Hypothalamus (tissue), 51 donors: ENCODE data around the gene RBM12.

Source experiments
- DNase-seq, 51 donors: peaks; one replicate each; lab custom pipeline; 2025; lab: John Stamatoyannopoulos, UW

The RBM12 gene

DNA sequence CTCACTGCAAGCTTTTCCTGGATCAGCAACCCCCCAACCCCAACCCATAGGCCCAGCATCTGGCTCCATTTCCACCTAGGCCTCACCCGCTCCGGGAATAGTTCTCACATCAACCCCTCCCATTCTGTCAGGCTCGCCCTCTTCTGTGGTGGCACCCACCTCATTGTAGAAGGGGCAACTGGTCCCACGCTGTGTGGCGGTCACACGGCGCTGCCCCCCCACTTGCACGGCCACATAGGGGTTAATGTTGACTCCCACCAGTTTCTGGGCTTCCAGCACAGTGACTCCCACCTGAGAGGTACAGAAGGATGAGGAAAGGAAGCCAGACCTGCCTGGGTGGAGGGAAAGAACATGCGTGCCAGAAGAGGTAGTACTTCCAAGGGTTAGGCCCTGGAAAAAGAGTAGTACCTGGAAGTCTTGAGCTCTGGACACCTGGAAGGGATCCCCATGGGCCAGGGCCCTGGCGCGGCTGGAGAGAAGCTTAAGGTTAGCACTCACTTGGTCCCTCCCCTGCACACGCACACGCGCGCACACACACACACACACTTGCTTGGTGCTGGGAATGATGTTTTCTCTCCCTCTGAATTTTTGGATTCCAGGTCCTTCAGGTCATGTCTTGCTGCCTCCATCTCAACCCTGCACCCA lies 61.7 kb downstream of the RBM12 start:
- DNase-seq, result no peak

DNA sequence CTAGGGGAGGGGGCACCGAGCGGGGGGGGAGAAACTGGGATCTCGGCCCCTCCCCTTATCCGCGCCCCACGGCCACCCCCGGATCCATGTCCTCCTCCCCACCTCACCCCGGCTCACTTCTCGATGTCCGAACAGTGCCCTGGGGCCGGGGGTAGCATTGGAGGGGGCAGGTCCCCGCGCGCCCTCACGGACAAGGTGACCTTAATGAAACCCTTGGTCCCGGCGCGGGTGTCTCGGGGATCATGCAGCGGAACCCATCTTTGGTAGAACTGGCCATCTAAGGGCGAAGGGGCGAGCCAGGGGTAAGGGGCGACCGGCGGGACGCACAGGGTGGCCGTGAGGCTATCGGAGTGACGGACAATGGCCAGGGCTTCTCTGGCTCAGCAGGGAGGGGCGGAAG lies 62.7 kb downstream of the RBM12 start:
- DNase-seq, result no peak

DNA sequence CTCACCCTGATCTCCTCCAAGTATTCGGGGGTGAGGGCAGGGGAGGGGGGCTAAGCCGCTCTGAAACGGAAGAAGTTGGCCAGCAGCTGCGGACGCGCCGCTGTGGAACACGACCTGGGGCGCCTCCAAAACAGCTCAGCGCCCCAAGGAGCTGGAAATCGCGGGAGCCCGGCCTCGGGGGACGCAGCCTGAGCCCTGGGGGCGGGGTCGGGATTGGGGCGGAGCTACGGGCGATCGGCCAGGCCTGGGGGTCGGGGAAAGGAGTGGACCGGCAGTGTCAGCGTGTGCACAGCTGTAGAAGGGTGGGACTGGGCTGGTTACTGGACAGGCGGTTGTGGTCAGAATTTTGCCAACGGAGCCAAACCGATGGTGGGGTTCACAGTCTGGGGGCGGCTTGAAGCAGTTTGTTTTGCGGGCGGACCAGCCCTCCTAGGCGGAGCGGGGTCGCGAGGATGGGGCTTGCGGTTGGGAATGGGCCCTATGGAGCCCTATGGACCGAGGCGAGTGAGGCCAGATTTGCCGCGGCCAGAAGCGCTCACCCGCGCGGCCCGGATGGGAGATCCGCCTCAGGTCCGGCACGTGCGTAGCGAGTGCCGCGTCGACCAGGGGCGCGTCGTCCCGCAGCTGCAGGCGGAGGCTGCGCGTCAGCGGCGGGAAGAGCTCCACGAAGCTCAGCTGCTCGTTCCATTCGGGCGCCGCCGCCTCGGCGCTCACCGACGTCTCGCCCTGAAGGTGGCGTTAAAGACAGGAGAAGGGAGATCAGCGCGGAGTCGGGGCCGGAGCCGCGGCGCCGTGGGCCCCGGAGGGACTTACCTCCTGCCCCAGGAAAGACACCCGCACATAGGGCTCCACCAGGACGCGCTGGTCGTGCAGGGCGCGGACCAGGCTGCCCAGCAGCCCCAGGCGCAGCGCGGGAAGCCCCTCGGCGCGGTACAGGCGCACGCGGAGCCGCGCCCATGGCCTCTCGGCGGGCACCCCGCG lies 63.4 kb downstream of the RBM12 start:
- peak in 28 of 51 donors; percentile 4 to 62 (median 30) for DNase-seq

DNA sequence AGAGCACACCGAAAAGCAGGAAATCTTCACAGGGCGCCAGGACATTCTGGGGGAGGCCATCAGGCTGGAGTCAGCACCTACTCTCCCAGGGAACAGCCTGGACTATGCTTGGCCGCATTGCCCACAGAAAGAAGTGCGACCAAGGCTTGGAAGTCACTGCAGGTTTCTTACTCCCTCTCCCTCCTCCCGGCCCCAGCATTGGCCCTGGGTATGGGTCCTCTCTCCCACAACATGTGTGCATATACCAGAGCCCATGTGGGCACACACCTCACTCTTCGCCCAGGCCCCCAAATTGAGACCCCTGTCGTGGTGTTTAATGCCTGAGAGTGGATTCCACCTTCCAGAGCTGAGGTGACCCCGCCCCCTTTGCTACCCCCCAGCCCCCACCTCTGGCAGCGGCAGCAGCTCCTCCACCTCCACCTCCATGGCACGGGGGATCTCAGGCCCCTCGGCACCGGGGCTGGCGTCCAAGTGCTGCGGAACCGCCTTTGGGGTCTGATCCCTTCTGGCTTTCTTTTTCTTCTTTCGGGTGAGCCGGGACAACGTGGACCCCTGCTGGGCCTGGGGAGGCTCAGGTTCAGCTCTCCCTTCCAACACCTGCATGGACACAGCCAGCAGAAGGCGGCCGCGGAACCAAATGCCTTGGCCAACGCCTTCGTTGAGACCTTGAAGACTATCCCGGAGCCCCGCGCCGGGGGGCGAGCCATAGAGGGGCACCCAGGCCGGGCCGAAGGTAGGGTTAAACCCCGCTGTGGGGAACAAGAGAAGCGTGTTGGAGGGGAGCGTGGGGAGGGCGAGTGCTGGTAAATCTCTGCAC lies 64.3 kb downstream of the RBM12 start:
- no peak for DNase-seq

DNA sequence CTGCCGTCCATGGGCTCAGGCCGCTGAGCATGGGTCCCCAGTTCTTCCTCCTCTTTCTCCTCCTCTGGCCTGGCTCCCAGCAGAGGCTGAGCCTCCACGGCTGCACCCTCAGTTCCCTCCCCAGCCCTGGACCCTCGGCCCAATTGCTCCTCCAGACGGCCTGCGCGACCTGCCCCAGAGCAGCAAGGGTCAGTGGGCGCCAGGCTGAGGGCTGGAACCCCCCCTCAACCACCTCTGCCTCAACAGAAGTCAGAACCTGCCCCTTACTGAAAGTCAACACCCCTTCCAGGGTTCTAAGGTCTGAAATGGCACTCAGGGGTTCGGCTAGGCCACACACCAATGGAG lies 65.0 kb downstream of the RBM12 start:
- no peak for DNase-seq
